Thyroid gland (tissue), 4 donors: ENCODE measurements around the gene PRRG2.

Experiments
- POLR2A ChIP-seq, 2 donors: fragments of 450-650 bp; IDR thresholded peaks; one replicate each; pipeline ENCODE4 v1.6.1; 2017; ENCODE audit warnings: antibody characterized with exemption in 2 of 2, mild to moderate bottlenecking in 2 of 2, moderate library complexity in 1 of 2
- TF ChIP-seq, protein P1 (sequence below), 6 experiments: fragments of 200-600 bp in 3 of 6; fragments of 450-650 bp in 3 of 6; sonication (generic) in 3 of 6; IDR thresholded peaks; one replicate each; pipeline ENCODE4 v1.5.1; 2016 to 2019; ENCODE audit warnings: antibody characterized with exemption in 6 of 6, mild to moderate bottlenecking in 2 of 6, inconsistent platforms in 1 of 6, moderate library complexity in 1 of 6

DNA sequence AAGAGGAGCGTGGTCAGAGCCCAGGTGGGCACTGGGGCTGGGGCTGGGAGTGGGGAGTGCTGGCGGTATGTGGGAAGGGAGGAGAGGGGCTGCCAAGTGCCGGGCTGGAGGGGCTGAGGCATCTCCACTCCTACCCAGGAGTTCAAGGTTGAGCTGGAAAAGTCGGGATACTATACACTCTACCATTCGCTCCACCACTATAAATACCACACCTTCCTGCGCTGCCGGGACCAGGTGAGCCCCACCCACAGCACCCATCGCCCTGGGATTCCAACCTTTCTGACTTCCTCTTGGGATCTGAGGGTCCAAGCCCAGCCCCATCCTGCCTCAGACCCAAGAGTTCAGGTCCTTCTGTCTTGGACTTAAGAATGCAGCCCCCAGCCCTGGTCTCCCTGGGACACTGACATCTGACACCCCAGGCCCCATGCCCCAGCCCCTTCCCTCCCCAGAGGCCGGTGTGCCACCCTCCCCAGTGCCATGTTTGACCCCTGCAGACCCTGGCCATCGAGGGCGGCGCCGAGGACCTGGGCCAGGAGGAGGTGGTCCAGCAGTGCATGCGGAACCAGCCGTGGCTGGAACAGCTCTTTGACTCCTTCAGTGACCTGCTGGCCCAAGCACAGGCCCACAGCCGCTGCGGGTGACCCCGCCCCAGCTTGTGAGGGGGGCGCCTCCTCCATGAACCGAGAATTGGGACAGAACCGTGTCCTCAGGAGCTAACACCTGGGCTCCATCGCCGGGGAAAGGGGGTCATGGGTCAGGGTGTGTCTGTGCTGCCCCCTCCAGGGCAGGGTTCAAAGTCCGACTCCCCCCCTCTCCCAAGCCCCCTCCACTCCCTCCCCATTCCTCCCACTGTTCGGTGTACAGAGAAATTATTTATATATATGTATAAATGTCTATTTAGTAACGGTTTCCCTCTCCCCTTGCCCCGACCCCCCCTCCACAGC is 44.1 kb downstream of the PRRG2 start:
- TF ChIP-seq, protein P1, sequence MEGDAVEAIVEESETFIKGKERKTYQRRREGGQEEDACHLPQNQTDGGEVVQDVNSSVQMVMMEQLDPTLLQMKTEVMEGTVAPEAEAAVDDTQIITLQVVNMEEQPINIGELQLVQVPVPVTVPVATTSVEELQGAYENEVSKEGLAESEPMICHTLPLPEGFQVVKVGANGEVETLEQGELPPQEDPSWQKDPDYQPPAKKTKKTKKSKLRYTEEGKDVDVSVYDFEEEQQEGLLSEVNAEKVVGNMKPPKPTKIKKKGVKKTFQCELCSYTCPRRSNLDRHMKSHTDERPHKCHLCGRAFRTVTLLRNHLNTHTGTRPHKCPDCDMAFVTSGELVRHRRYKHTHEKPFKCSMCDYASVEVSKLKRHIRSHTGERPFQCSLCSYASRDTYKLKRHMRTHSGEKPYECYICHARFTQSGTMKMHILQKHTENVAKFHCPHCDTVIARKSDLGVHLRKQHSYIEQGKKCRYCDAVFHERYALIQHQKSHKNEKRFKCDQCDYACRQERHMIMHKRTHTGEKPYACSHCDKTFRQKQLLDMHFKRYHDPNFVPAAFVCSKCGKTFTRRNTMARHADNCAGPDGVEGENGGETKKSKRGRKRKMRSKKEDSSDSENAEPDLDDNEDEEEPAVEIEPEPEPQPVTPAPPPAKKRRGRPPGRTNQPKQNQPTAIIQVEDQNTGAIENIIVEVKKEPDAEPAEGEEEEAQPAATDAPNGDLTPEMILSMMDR (IDR thresholded peaks at IDR 0.05) = no peak
- TF ChIP-seq POLR2A (IDR thresholded peaks at IDR 0.05) = no peak
